Endothelial cell of umbilical vein (primary cell): ENCODE results near the gene NDP. TPM values are rescaled to one million over a fixed set of nuclear protein-coding genes. Genes with fewer than 3 reads are reported as not detected.

Experiments used
- BruUV-seq: library from RNA; stranded (reverse); fragments of 400-500 nt; replicated peaks from 2 replicates; lab custom pipeline; 2021; lab: Mats Ljungman, UMichigan
- CTCF ChIA-PET: fragments of 300-600, 350-600 bp; sonication (Branson Sonifier 250); formaldehyde crosslinking; loops from one replicate; lab custom pipeline; 2021; ENCODE audit warnings: antibody characterized with exemption, inconsistent platforms; lab: Charles Lee
- POLR2A ChIA-PET: fragments of 300-600, 350-600 bp; sonication (Branson Sonifier 250); formaldehyde crosslinking; loops from one replicate; lab custom pipeline; 2021; ENCODE audit warnings: antibody characterized with exemption, inconsistent platforms; lab: Charles Lee
- DNase-seq: peaks from one replicate; pipeline ENCODE4 v3.0.0-alpha.2; 2011; ENCODE audit warnings: low read depth, low spot score
- FAIRE-seq: peaks from 2 replicates; lab custom pipeline; 2011; peaks lifted over from hg19 to GRCh38; lab: Jason Lieb, UNC
- H2AFZ ChIP-seq: 2 replicates; pipeline ENCODE4 v1.6.0; 2012; ENCODE audit warnings: low read depth, low read length, control low read depth, inconsistent platforms
- H3K27ac ChIP-seq: 2 replicates; pipeline ENCODE4 v1.5.1; 2011; ENCODE audit warnings: low read depth, mild to moderate bottlenecking, control low read depth, low read length, moderate library complexity; ENCODE audit not compliant: insufficient read depth
- H3K27me3 ChIP-seq, 2 experiments: 2 replicates each; pipeline versions ENCODE4 v1.6.0 to v1.6.1; 2011; ENCODE audit warnings: low read length in 2 of 2, mixed read lengths in 1 of 2; ENCODE audit not compliant: control insufficient read depth in 2 of 2, insufficient read depth in 2 of 2
- H3K36me3 ChIP-seq, 2 experiments: 2 replicates in 1 of 2; 3 replicates in 1 of 2; pipeline ENCODE4 v1.5.1; 2011; ENCODE audit warnings: low read length in 2 of 2, mild to moderate bottlenecking in 1 of 2, moderate library complexity in 1 of 2; ENCODE audit not compliant: control insufficient read depth in 2 of 2, insufficient read depth in 2 of 2; ENCODE audit errors: extremely low read depth in 1 of 2
- H3K4me1 ChIP-seq: 3 replicates; pipeline ENCODE4 v1.5.1; 2011; ENCODE audit warnings: mild to moderate bottlenecking, low read length; ENCODE audit not compliant: control insufficient read depth, insufficient read depth; ENCODE audit errors: extremely low read depth
- H3K4me2 ChIP-seq: 2 replicates; pipeline ENCODE4 v1.6.1; 2011; ENCODE audit warnings: low read length, control low read depth, mixed read lengths; ENCODE audit not compliant: insufficient read depth
- H3K4me3 ChIP-seq, 3 experiments: fragments of 200-600 bp in 1 of 3; sonication (generic), shearing (Covaris generic) in 1 of 3; replicated peaks in 1 of 3; 2 replicates each; pipeline ENCODE4 v1.5.1; 2011 to 2016; ENCODE audit warnings: control low read depth in 3 of 3, low read length in 3 of 3, mild to moderate bottlenecking in 2 of 3, inconsistent platforms in 1 of 3, low read depth in 1 of 3, moderate library complexity in 1 of 3; ENCODE audit not compliant: insufficient read depth in 1 of 3
- H3K79me2 ChIP-seq: 2 replicates; pipeline ENCODE4 v1.6.0; 2012; ENCODE audit warnings: low read length, inconsistent platforms; ENCODE audit not compliant: control insufficient read depth, insufficient read depth
- H3K9ac ChIP-seq: replicated peaks from 2 replicates; pipeline ENCODE3; 2011; ENCODE audit warnings: low read length, control low read depth; ENCODE audit not compliant: insufficient read depth; ENCODE audit errors: extremely low read depth
- H3K9me1 ChIP-seq: replicated peaks from 3 replicates; pipeline ENCODE4 v1.6.0; 2011; ENCODE audit warnings: mild to moderate bottlenecking, low read length; ENCODE audit not compliant: control insufficient read depth, insufficient read depth; ENCODE audit errors: extremely low read depth
- H3K9me3 ChIP-seq: replicated peaks from 2 replicates; pipeline ENCODE4 v1.5.1; 2012; ENCODE audit warnings: low read length, inconsistent platforms; ENCODE audit not compliant: control insufficient read depth, insufficient read depth
- H4K20me1 ChIP-seq: replicated peaks from 2 replicates; pipeline ENCODE3; 2011; ENCODE audit warnings: mild to moderate bottlenecking, low read length; ENCODE audit not compliant: control insufficient read depth, insufficient read depth; ENCODE audit errors: extremely low read depth
- CTCF ChIP-seq, 2 donors: IDR thresholded peaks; 1 replicate in 1 of 2; 2 replicates in 1 of 2; pipeline ENCODE4 v1.5.1; 2011; ENCODE audit warnings: low read length in 2 of 2, mild to moderate bottlenecking in 2 of 2, moderate library complexity in 2 of 2, control low read depth in 1 of 2, inconsistent platforms in 1 of 2, low read depth in 1 of 2; ENCODE audit not compliant: insufficient read depth in 1 of 2; ENCODE audit errors: extremely low read depth in 1 of 2
- EZH2 ChIP-seq: IDR thresholded peaks from 2 replicates; pipeline ENCODE4 v1.6.1; 2012; ENCODE audit warnings: borderline replicate concordance, low read depth, mild to moderate bottlenecking, moderate library complexity, low read length, inconsistent platforms; ENCODE audit not compliant: severe bottlenecking
- FOS ChIP-seq: IDR thresholded peaks from 2 replicates; pipeline ENCODE4 v1.6.1; 2011; ENCODE audit warnings: mild to moderate bottlenecking, low read length, moderate library complexity, borderline replicate concordance; ENCODE audit not compliant: insufficient read depth
- GATA2 ChIP-seq: IDR thresholded peaks from 2 replicates; pipeline ENCODE4 v1.7.0; 2011; ENCODE audit warnings: low read depth, mild to moderate bottlenecking, moderate library complexity, mixed read lengths, low read length; ENCODE audit not compliant: insufficient read length, insufficient read depth
- JUN ChIP-seq: IDR thresholded peaks from 2 replicates; pipeline ENCODE4 v1.6.1; 2011; ENCODE audit warnings: borderline replicate concordance, low read depth; ENCODE audit not compliant: insufficient read length, insufficient read depth
- MYC ChIP-seq: IDR thresholded peaks from one replicate; pipeline ENCODE4 v1.6.1; 2011; ENCODE audit warnings: mild to moderate bottlenecking, low read depth, low read length
- POLR2A ChIP-seq: IDR thresholded peaks from 2 replicates; pipeline ENCODE4 v1.6.1; 2012; ENCODE audit warnings: low read depth, mild to moderate bottlenecking, control low read depth, low read length
- POLR2AphosphoS5 ChIP-seq: IDR thresholded peaks from 2 replicates; pipeline ENCODE4 v1.6.1; 2012; ENCODE audit warnings: low read depth, mild to moderate bottlenecking, control low read depth, low read length, moderate library complexity; ENCODE audit not compliant: insufficient read depth
- dilution Hi-C: fragments of 300-500 bp; cut with MboI; formaldehyde crosslinking; loops from one replicate; pipeline ENCODE4 v1.15.0; 2019; ENCODE audit warnings: low sequenced_read_pairs; ENCODE audit not compliant: extremely low pct_ligation_motif_present
- intact Hi-C: fragments of 100-400 bp; cut with micrococcal nuclease; formaldehyde crosslinking; loops from one replicate; pipeline ENCODE4 v1.10.0; 2022
- polyA plus RNA-seq, 4 experiments: library from polyadenylated mRNA; depleted of rRNA in 3 of 4; stranded (reverse) in 3 of 4; unstranded in 1 of 4; fragments of >200 nt; gene quantifications; 2 replicates each; pipeline versions ENCODE4 v1.2.1 to v1.2.3, GENCODE V29; 2011 to 2012; ENCODE audit warnings: missing spikeins in 1 of 4
- total RNA-seq: library from RNA; stranded (reverse); gene quantifications from 2 replicates; pipeline ENCODE4 v1.2.3, GENCODE V29; 2021
- TF ChIP-seq, protein P1 (sequence below): IDR thresholded peaks from 2 replicates; pipeline ENCODE4 v1.6.1; 2011; ENCODE audit not compliant: insufficient read depth, insufficient read length

NDP gene
- total and polyA plus RNA-seq, 2 donors (not counting 3 experiments of a cell fraction or from before 2014, with no cell fraction given): 0.58 to 0.60 TPM

GRCh38 chrX:44019911-44020310 is 46.7 kb upstream of the NDP start:
- Histone ChIP-seq H3K4me1 (no peaks in the 10 kb centered on the region), H3K4me2 (no peak overlapping the region), H3K79me2 (no peaks in the 10 kb centered on the region), H4K20me1 (no peaks in the 10 kb centered on the region), H2AFZ (no peak overlapping the region), H3K27ac (no peak overlapping the region), H3K9me3 (no peaks in the 10 kb centered on the region), H3K9ac (no peak overlapping the region), H3K9me1 (no peaks in the 10 kb centered on the region), H3K27me3 (no peaks in the 10 kb centered on the region), H3K4me3 (no peak overlapping the region), H3K36me3 (no peaks in the 10 kb centered on the region)
- no TSS peak for BruUV-seq
- ChIA-PET POLR2A (no interaction called here), CTCF (no interaction called here)
- TF ChIP-seq, protein P1, sequence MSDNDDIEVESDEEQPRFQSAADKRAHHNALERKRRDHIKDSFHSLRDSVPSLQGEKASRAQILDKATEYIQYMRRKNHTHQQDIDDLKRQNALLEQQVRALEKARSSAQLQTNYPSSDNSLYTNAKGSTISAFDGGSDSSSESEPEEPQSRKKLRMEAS: no peak
- TF ChIP-seq EZH2: no peak
- TF ChIP-seq MYC: no peak
- no peak for TF ChIP-seq GATA2
- TF ChIP-seq FOS: no peak
- dilution Hi-C loops (no loop called here), intact Hi-C loops (no loop called here)
- FAIRE-seq (no peak), DNase-seq (no peak)

- Histone ChIP-seq H4K20me1 (no peaks in the 10 kb centered on the region), H3K36me3 (no peaks in the 10 kb centered on the region), H3K4me1 (peaks cover 3% of the 10 kb centered on the region), H3K27ac (no peak overlapping the region), H3K9ac (no peak overlapping the region), H3K9me3 (no peaks in the 10 kb centered on the region), H3K79me2 (no peaks in the 10 kb centered on the region), H2AFZ (no peak overlapping the region), H3K27me3 (no peaks in the 10 kb centered on the region), H3K9me1 (no peaks in the 10 kb centered on the region), H3K4me3 (no peak overlapping the region), H3K4me2 (no peak overlapping the region)
- POLR2A ChIA-PET: no interaction called here
- dilution Hi-C loops: no loop called here
- TF ChIP-seq POLR2A (no peak), CTCF (IDR thresholded peaks at IDR 0.05; ENCODE audit: extremely low read depth in 1 of 2, insufficient read depth in 1 of 2, low read depth in 1 of 2, low read length in 2 of 2) (no peak), EZH2 (no peak), GATA2 (no peak), JUN (no peak), MYC (no peak), POLR2AphosphoS5 (no peak), FOS (no peak)
- TF ChIP-seq, protein P1: no peak
- DNase-seq: no peak
- CTCF ChIA-PET: no interaction called here
- FAIRE-seq: no peak
- intact Hi-C loops: no loop called here
- no TSS peak for BruUV-seq
These were observed 44.5 kb upstream of the NDP start for GRCh38 chrX:44017676-44018075.
